HUES48 (cell line): ENCODE results near the gene ZNF621.

Experiments
- H3K27ac ChIP-seq: one replicate; pipeline ENCODE4 v1.7.0; 2013; ENCODE audit warnings: low read depth, low read length, inconsistent platforms
- H3K27me3 ChIP-seq: 2 replicates; pipeline ENCODE4 v1.6.1; 2013; ENCODE audit warnings: mild to moderate bottlenecking, low read length; ENCODE audit not compliant: control insufficient read depth, insufficient read depth
- H3K36me3 ChIP-seq: 2 replicates; pipeline ENCODE4 v1.6.1; 2013; ENCODE audit warnings: low read length; ENCODE audit not compliant: control insufficient read depth, insufficient read depth
- H3K4me1 ChIP-seq: 2 replicates; pipeline ENCODE4 v1.6.1; 2013; ENCODE audit warnings: mild to moderate bottlenecking, low read length; ENCODE audit not compliant: control insufficient read depth, insufficient read depth
- H3K4me3 ChIP-seq: 2 replicates; pipeline ENCODE4 v1.5.1; 2013; ENCODE audit warnings: mild to moderate bottlenecking, low read depth, low read length
- H3K9ac ChIP-seq: 2 replicates; pipeline ENCODE4 v1.6.1; 2013; ENCODE audit warnings: mild to moderate bottlenecking, low read depth, low read length, moderate library complexity
- H3K9me3 ChIP-seq: 2 replicates; pipeline ENCODE4 v1.6.1; 2013; ENCODE audit warnings: low read length; ENCODE audit not compliant: control insufficient read depth, insufficient read depth

ZNF621 gene

GRCh38 chr3:40505599-40506462 is 18.9 kb upstream of the ZNF621 start, which contains the start of gene ZNF620:
Gene ZNF620 (plus strand): TSS chr3:40506039. CDS start chr3:40506353, 314 bp downstream.
- Histone ChIP-seq H3K9ac (peak within 1 kb of the TSS; percentile 62), H3K4me1 (peaks cover 3% of the 10 kb centered on the region; the same call in 1 of the 2 replicates), H3K4me3 (peak within 1 kb of the TSS; percentile 81), H3K27me3 (no peaks in the 10 kb centered on the region), H3K36me3 (peaks cover 27% of the 10 kb centered on the region), H3K27ac (peak within 1 kb of the TSS; percentile 91), H3K9me3 (no peaks in the 10 kb centered on the region)

- Histone ChIP-seq H3K27ac (no peak overlapping the region), H3K4me1 (peaks cover 3% of the 10 kb centered on the region; the same call in 1 of the 2 replicates), H3K4me3 (no peak overlapping the region), H3K9me3 (no peaks in the 10 kb centered on the region), H3K27me3 (no peaks in the 10 kb centered on the region), H3K36me3 (peaks cover 71% of the 10 kb centered on the region), H3K9ac (no peak overlapping the region)
These were observed 13.6 kb upstream of the ZNF621 start for GRCh38 chr3:40511031-40511718.

- peaks cover 58% of the 10 kb centered on the region for H3K36me3 ChIP-seq
These were observed 8.6 kb upstream of the ZNF621 start for GRCh38 chr3:40516201-40516600.

GRCh38 chr3:40518067-40518466 is 6.7 kb upstream of the ZNF621 start:
- Histone ChIP-seq H3K9ac (no peak overlapping the region), H3K27ac (no peak overlapping the region), H3K27me3 (no peaks in the 10 kb centered on the region), H3K4me1 (no peaks in the 10 kb centered on the region), H3K4me3 (no peak overlapping the region), H3K36me3 (peaks cover 42% of the 10 kb centered on the region), H3K9me3 (no peaks in the 10 kb centered on the region)

More at GRCh38 chr3:40516201-40516600, 8.6 kb upstream of the ZNF621 start:
- Histone ChIP-seq H3K9ac (no peak overlapping the region), H3K27ac (no peak overlapping the region), H3K4me3 (no peak overlapping the region), H3K9me3 (no peaks in the 10 kb centered on the region), H3K27me3 (no peaks in the 10 kb centered on the region), H3K4me1 (no peaks in the 10 kb centered on the region)

- peaks cover 40% of the 10 kb centered on the region for H3K36me3 ChIP-seq
- no peak overlapping the region for H3K4me3 ChIP-seq
- no peaks in the 10 kb centered on the region for H3K27me3 ChIP-seq
- no peak overlapping the region for H3K27ac ChIP-seq
- no peaks in the 10 kb centered on the region for H3K9me3 ChIP-seq
- no peaks in the 10 kb centered on the region for H3K4me1 ChIP-seq
- no peak overlapping the region for H3K9ac ChIP-seq
These were observed 5.9 kb upstream of the ZNF621 start for GRCh38 chr3:40518848-40519247.

- Histone ChIP-seq H3K9ac (no peak overlapping the region), H3K4me1 (0 out of 2 replicates have a peak, but pooled peaks cover 4% of the 10 kb centered on the region), H3K27ac (no peak overlapping the region), H3K36me3 (peaks cover 16% of the 10 kb centered on the region), H3K4me3 (no peak overlapping the region), H3K27me3 (no peaks in the 10 kb centered on the region), H3K9me3 (no peaks in the 10 kb centered on the region)
These were observed 3.5 kb upstream of the ZNF621 start for GRCh38 chr3:40521254-40521653.

GRCh38 chr3:40523781-40524180 is 979 bp upstream of the ZNF621 start:
- H3K36me3 ChIP-seq: peaks cover 18% of the 10 kb centered on the region
- H3K27ac ChIP-seq: no peak overlapping the region

GRCh38 chr3:40524222-40524567 is 565 bp upstream of the ZNF621 start:
- peaks cover 23% of the 10 kb centered on the region for H3K36me3 ChIP-seq
- peak overlapping the region; percentile 91 for H3K4me3 ChIP-seq
- H3K27me3 ChIP-seq: no peaks in the 10 kb centered on the region
- peak overlapping the region; percentile 91 for H3K27ac ChIP-seq
- H3K9ac ChIP-seq: peak overlapping the region; percentile 93
- H3K4me1 ChIP-seq: 0 out of 2 replicates have a peak, but pooled peaks cover 4% of the 10 kb centered on the region
- no peaks in the 10 kb centered on the region for H3K9me3 ChIP-seq

More at GRCh38 chr3:40523781-40524180, 979 bp upstream of the ZNF621 start:
- Histone ChIP-seq H3K9me3 (no peaks in the 10 kb centered on the region), H3K9ac (no peak overlapping the region; the same call in 1 of the 2 replicates), H3K4me3 (peak overlapping the region; percentile 91; the same call in 1 of the 2 replicates), H3K4me1 (0 out of 2 replicates have a peak, but pooled peaks cover 4% of the 10 kb centered on the region), H3K27me3 (no peaks in the 10 kb centered on the region)

- H3K9ac ChIP-seq: no peak overlapping the region
- H3K36me3 ChIP-seq: peaks cover 64% of the 10 kb centered on the region
- H3K27me3 ChIP-seq: no peaks in the 10 kb centered on the region
- no peak overlapping the region for H3K27ac ChIP-seq
- H3K4me3 ChIP-seq: no peak overlapping the region
- H3K4me1 ChIP-seq: 0 out of 2 replicates have a peak, but pooled peaks cover 4% of the 10 kb centered on the region
- H3K9me3 ChIP-seq: no peaks in the 10 kb centered on the region; the same call in 1 of the 2 replicates
These were observed 3.7 kb downstream of the ZNF621 start for GRCh38 chr3:40528426-40528825.

- no peaks in the 10 kb centered on the region for H3K27me3 ChIP-seq
- H3K4me1 ChIP-seq: no peaks in the 10 kb centered on the region
- peaks cover 75% of the 10 kb centered on the region for H3K36me3 ChIP-seq
- no peak overlapping the region for H3K27ac ChIP-seq
- H3K9ac ChIP-seq: no peak overlapping the region
- H3K9me3 ChIP-seq: no peaks in the 10 kb centered on the region; the same call in 1 of the 2 replicates
- H3K4me3 ChIP-seq: no peak overlapping the region
These were observed 7.5 kb downstream of the ZNF621 start for GRCh38 chr3:40532252-40532651.

GRCh38 chr3:40534283-40534682 is 9.5 kb downstream of the ZNF621 start:
- Histone ChIP-seq H3K9me3 (peaks cover 4% of the 10 kb centered on the region), H3K4me3 (no peak overlapping the region), H3K27me3 (no peaks in the 10 kb centered on the region), H3K4me1 (no peaks in the 10 kb centered on the region), H3K9ac (no peak overlapping the region), H3K36me3 (peaks cover 58% of the 10 kb centered on the region), H3K27ac (no peak overlapping the region)
